ENCODE data around the gene TBC1D22A.

TBC1D22A gene

DNA sequence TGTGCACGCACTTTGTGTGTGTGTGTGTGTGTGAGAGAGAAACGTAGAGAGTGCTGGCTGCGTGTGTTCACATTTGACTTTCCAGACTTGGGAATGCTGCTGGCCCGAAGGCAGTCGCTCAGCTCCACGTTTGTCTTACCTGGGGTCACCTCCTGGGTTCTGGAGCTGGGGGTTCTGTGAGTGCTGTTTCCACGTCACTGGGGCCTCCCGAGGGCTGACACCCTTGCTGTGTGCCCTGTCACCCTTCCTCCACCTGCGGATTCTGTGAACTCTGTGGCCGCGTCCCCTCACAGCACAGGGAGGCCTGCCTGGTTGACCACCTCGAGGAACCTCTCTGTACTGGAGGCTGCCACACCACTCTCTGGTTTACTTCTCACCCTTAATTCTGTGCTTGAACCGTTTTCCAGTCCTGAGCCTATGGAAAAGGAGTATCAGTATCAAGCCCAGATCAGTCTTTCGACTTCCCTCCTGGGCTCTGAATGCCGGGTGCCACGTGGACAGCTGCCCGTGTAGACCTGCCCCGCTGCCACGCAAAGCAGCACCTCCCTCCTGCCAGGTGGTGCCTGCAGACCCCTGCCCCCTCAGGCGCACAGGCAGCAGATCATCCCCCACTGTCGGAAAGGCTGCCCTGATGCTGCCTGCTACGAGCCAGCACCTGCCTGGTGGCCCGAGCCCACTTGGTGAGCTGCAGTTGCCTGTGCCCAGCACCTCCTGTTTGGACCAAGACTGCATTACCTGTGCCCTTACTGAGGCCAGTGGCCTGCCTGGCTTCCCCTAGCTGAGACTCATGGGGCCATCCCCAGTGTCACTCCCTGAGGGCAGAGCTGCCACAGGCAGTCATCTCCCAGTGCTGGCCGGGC, 233.3 kb downstream of the TBC1D22A start:
- no peak for DNase-seq (ENCODE audit: low read depth in 2 of 2)

DNA sequence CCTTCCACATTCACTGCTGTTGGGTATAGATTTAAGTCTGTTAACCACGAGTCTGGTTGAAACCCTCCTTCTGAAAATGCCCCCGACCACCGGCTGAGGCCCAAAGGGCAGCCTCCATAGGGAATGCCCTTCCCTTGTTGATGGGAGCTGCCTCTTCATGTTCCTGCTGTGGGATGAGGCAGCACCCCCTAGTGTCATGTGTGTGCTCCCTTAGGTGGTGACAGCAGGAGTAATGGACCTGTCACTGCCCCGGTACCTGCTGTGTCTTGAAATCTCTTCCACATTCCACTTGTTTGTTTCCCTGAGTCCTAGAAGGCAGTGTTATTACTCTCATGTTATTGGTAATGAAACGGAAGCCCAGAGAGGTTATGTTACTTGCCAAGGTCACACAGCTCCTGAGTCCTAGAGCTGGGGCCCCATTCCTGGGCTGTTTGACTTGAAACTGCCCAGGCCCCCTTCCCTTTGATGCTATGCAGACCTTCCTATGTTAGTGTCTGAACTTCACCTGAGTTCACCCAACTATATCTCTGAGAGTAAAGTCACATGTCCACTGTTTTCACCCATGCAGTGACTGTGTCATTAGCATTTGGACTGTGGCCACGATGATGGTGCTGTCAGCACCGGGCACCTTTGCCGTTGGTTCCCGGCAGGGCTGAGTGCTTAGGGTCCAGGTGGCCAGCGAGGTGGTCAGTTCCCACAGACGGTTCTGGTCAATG, 234.3 kb downstream of the TBC1D22A start:
- no peak for DNase-seq (ENCODE audit: low read depth in 2 of 2)

DNA sequence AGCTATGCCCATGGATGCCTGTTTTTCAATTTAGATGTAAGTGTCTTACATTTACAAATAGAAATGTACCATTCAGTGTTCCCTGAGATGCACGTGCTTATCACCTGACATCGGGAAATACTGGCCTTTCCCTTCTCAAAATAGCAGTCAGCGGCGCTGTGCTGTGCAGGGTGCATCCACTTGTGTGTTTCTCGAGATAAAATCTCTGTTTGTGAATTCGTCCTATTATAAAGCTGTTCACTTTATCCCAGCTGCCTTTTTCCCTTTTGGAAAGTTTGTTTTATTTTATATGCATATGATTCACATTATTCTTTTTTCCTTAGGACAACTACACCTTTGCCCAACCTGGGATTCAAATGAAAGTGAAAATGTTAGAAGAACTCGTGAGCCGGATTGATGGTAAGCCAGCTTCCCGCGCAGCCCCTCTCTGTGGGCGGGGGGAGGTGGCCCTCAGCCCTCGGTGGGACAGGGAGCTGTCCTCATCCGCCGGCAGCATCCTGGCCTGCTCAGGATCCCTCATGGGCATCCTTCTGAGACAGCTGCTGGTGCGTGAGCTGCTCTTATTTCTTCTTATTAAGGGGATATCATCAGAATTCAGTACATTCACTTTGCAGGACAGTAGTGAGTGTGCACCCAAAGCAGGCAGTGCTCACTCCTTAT, 235.0 kb downstream of the TBC1D22A start:
- DNase-seq (ENCODE audit: low read depth in 2 of 2): no peak

DNA sequence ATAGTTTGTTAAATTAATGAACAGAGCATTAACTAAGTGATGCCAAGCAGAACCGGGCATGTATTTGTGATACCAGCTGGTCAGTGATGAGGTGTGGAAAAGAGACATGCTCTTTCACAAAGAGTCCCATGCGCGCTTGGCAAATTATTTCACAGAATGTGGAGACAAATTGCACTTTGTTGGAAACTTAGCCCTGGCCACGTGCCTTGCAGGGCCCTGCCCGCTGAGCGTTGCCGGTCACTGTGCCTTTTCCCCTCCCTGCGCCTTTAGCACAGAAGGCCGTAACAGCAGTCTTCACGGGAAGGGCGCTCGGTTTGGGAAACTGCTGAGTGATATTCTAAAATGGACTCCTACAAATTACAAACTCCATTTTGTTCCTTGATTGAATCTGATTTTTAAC, 235.9 kb downstream of the TBC1D22A start:
- no peak for DNase-seq (ENCODE audit: low read depth in 2 of 2)

DNA sequence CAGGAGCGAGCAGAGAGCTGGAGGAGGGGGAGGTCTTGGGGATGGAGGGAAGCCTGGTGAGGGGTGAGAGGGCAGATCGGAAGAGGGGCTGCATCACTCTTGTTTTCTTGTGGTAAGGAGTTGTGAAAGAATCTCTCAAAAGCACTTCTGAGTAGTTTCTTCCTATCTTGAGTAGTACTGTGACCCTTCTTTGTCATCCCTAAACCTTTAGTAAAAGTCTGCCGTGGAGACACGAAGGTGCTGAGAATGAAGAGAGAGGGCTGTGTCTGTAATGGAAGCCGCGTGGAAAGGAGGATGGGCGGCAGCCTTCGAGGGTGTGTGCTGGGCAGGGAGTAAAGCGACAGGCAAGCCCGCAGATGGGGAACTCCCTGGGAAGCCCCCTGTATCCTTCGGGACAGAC, 237.8 kb downstream of the TBC1D22A start:
- no peak for DNase-seq (ENCODE audit: low read depth in 2 of 2)

DNA sequence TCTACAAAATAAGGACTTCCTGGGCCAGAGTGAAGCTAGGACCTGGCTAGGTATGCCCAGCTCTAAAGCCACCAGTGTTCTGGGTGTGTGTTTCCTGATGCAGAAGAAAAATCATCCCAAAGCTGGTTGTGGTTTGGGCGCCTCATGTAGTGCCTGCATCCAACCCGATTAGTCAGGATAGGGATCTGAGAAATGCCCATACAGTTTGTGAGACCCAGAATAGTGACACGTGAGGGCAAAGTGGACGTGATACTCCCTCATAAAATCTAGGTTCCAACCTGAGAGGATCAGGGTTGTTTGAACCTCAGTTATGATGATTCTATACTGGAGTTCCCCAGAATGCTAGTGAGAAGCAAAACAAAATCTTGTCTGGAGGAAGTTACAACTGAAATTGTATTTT, 238.4 kb downstream of the TBC1D22A start:
- DNase-seq (ENCODE audit: low read depth in 2 of 2): no peak

DNA sequence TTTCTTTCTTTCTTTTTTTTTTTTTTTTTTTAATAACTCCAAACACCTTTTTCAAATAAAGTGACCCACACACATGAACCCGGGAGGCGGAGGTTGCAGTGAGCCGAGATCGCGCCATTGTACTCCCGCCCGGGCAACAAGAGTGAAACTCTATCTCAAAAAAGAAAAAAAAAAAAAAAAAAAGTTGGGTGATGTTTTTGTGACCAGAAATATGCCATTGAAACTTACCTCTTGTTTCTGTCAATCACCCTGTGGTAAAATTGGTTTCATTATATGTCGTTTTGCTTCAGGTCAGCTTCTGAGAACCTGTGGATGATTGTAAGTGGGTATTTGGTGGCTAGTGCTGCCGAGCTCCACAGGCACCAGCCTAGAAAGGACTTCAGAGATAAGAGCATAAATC, 238.8 kb downstream of the TBC1D22A start:
- DNase-seq (ENCODE audit: low read depth in 2 of 2): no peak

DNA sequence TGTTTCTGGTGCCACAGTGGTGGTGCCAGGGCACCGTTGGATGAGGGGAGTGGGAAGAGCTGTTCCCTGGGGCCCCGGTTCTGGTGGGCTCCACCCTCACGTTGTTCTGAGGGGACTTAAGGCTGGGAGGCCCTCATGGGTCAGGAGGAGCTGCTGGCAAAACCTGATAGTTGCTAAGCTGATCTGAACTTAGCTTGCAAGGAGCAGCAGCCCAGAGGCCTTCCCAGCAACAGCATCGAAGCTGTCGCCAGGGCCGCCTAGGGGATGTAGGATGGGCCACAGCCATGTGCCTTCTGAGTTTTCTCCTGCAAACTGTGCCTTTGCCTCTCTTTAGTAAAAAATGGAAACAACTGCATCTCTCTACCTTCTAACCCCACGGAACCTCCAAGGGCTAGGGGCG, 240.2 kb downstream of the TBC1D22A start:
- no peak for DNase-seq (ENCODE audit: low read depth in 2 of 2)

DNA sequence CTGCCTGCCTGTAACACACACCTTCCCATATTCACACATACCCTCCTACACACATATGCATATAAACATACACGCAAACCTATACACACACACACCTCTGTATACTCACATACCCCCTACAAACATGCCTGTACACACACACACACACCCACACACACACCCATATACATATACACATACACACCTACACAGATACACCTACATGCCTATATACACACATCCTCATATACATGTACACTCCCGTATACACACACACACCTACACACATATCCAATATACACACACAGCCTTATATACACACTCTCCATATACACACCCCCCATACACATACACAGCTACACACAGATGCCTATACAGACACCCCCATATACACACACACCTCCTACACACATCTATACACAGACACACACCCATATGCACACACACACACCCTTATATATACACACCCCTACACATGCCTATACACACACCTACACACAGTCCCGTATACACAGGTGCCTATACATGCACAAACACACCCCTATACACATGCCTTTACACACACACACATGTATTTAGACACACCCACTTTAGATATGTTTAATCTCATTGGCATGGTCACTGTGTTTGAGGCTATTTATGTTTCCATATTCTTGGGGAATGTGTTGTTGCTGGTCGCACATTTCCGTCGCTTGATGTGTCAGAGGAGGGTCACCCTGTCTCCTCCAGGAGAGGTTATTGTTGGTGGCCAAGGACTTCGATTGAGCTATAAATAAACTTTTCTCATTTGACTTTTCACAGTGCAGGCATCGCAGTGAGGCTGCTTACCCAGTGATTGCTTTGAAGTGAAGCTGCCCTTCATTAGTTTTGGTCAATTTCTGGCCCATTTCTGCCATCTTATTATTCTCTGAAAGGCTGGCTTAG, 243.3 kb downstream of the TBC1D22A start:
- no peak for DNase-seq (ENCODE audit: low read depth in 2 of 2)

DNA sequence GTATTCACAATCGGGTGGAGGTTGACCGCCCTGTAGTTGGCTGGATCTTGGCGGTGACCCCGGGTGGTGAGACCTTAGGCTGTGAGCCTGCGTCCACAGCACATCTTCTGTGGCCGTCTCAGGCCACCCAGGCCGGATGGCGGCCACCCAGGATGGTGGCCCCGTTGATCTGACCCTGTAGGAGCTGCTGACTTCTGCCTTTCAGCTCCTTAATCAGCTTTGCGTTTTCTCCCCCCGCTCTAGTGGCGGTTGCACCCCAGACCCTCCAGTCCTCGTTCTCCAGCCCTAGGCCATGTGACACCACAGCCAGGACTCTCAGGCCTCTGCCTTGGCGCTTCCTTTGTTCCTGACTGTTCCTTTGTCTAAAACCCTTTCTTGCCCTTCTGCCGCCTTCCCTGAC, 244.0 kb downstream of the TBC1D22A start:
- no peak for DNase-seq (ENCODE audit: low read depth in 2 of 2)

DNA sequence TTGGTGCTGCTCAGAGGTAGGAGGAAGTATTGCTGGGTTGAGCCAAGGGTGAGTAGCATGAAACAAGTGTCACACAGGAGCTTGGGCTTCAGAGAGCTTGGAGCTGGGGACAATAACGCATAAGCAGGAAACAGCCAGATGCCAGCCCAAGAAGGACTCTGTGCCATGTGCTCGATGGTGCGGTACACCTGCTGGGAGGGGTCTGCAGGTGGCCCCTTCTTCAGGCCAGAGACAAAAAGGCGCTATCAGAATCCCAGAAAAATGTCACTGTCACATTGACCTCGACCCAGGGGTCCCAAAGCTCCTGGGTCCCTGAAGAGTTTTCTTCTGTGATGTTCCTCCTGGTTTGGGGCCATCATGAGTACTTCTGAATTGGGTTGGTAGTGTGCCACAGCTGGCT, 244.4 kb downstream of the TBC1D22A start:
- no peak for DNase-seq (ENCODE audit: low read depth in 2 of 2)

DNA sequence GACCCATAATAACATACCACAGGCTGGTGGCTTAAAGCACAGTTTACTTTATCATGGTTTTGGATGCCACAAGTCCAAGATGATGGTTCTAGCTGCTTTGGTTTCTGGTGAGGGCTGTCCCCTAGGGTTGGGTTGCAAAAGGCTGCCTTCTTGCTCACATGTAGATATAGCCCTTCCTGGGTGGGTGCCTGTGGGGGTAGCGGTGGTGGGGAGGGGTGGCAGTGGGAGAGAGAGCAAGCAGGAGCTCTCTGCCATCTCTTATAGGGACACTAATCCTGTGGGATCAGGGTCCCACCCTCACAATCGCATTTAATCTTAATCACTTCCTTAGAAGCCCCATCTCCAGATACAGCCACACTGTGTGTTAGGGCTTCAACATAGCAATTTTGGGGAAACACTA, 245.0 kb downstream of the TBC1D22A start:
- DNase-seq (ENCODE audit: low read depth in 2 of 2): no peak

DNA sequence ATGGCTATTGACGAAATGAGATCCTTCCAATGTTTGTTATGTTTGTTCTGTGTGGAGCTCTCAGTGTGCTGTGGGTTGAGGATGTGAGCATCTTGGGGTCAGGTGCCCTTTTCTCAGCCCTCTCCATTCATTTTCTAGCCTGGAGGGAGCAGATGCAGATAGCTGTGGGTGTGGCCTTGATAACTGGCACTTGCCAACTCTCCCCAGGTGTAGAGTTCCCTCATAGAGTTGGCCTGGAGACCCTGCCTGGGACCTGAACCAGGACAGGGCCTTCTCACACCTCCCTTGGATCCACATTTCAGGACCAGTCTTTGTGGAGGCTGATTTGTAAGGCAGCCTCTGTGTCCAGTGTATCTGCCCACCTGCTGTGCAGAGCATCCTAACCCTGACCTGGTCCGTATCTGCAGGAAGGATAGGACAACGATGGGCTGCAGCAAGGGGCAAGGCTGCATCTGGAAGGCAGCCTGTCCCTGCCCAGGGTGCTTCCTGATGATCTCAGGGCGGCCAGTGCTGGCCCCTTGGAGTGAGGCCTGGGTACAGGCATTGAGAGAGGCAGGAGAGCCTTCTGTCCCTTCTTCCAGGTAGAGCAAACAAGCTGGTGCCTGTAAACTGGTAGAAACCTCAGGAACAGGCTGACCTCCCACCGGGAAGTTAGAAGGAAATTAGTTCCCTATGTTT, 245.9 kb downstream of the TBC1D22A start:
- DNase-seq (ENCODE audit: low read depth in 2 of 2): no peak

DNA sequence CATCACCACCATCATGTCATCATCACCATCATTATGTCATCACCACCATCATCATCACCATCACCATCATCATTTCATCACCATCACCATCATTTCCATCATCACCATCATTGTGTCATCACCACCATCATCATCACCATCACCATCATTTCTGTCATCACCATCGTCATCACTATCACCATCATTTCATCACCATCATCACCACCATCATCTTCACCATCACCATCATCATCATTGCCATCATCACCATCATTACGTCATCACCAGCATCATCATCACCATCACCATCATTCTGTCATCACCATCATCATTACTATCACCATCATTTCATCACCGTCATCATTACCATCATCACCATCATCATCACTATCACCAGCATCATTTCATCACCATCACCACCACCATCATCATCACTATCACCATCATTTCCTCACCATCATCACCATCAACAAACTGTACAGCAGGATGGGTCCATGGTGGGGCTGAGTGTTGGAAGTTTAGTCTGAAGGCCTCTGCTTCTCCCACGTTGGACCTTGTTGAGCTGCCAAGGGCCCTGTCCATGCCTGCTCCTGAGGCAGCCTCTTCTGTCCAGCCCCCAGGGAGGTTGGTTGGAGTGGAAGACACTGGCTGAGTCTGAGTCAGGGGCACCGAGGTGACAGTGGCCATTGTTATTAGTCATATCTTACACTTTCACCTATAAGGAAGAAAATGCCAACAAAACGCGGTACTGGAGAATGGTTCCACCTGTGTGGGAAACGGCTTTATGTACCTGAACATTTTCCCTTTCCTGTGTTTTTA, 247.1 kb downstream of the TBC1D22A start:
- no peak for DNase-seq (ENCODE audit: low read depth in 2 of 2)

DNA sequence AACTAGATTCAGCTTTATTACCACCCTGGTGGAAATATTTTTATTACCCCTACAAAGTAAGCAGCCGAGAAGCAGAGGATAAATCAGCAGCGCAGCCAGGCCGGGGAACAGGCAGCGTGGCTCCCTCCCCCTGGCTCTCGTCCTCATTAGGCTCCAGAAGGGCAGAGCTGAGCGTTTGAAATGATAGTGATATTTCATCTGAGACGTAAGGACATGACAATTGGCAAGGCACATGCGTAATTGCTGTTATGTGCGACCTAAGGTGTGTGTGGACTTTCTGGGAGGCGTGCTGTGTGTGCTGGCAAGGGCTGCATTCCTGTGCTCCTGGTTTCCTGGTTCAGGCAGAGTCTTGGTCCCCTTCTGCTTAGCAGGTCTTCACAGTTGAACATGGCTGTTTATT, 247.8 kb downstream of the TBC1D22A start:
- DNase-seq (ENCODE audit: low read depth in 2 of 2): no peak

DNA sequence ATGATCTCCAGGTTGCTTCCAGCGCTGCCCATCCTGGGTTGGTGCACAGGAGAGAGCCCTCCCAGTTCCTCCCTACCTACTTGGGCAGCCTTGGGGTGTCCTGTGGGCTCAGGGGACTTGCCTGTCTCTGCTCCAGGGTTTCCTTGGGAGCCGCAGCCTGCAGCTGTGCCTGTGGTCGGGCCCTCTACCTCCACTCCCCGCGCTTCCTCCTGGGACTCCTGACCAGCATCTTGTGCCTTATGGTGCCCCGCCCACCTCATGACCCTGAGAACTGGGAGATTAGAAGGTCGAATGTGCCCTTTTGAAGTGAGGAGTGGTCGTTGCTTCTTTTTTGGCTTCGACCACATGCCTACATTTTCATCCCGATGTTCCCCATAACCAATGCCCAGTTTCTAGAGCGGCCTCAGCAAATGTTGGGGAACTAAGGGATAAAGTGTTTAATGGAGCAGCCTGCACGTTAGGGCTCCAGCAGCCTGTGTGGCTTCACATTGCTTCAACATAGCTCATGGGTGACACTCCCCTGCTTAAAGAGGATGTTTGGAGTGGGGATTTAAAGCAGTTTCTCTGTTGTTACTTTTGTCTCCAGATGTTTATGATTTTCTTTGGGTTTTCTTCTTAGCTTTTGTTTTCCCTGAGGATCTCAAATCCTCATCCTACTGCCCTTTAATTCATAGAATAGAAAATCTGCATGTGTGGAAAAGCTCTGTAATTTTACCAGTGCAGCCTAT, 248.8 kb downstream of the TBC1D22A start:
- no peak for DNase-seq (ENCODE audit: low read depth in 2 of 2)

DNA sequence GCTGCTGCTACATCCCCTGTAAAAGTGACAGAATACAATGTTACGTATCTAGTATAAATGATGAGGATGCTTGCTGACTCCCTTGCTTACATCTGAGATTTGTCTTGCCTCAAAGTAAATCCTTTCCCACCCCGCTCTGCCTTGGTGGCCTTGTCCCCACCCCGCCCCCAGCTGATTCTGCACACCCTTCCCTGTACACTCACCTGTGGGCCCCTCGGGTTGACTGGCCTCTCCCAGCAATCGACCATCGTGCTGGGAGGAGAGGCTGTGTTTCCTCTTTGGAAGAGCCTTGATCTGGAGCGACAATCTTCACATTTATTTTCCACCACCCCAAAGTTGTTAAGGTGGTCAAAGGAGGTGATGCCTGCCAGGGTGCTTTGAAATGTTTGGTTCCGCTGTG, 249.4 kb downstream of the TBC1D22A start:
- no peak for DNase-seq (ENCODE audit: low read depth in 2 of 2)

DNA sequence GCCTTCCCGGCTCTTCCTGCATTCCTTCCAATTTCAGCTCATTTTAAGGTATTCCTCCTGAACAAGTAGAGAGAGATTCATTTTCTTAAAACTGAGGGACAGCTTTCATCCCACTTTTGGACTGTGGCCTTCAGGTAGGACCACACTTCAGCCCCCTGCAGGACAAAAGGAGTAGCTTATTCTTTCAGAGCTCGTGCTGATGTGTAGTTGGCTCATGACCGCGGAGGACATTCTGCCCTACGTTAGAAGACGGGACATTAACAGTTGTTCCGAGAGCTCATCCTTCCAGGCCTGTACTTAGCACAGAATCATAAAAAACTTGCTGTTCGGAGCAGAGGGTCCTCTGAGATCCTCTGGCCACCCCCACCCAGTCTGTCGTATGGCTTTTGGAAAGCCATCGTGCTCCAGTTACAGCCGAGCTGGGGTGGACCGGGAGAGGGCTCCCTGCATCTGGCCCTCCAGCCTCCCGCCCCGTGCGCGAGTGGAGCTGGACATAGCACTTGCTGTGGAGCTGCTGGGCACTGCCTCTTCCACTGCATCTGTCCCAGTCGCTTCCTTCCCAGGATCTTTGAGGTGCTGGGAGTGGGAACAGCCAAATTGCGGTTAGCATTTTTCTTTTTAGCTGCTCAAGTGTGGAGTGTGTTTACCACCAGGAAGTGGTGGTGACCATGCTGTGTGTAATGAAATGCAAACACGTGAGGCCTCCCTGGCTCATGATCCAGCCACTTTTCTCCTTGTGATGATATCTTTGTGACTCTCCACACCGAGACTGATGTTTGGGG, 250.3 kb downstream of the TBC1D22A start:
- no peak for DNase-seq (ENCODE audit: low read depth in 2 of 2)
